ENCODE data around the gene TMCO1. TPM values are rescaled to one million over a fixed set of nuclear protein-coding genes. Genes with fewer than 3 reads are reported as not detected.
"Not testable (repeated sequence)": the region's sequence is repeated elsewhere in the genome, so short reads cannot be mapped to it uniquely, and the experiment has no call there.

The TMCO1 gene
- total RNA-seq, 1 experiment from 2014 or later: 171 TPM

DNA sequence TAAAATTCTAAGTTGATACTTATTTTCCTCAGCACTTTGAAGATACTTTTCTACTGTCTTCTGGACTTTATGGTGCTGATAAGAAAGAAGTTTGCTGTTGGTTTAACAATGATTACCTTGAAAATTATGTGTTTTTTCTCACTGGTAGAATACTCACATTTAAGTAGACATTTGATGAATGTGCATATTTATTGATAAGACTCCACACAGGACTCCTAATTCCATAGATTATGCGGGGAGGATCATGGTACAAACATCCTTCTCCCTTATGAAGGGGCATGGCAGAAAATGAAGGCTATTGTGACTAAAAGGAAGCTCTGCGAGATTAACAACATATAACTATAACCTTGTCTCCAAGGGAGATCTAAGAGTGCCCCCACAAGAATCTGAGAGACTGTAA is 41.8 kb downstream of the TMCO1 start:
- Histone ChIP-seq H3K27ac (no peak overlapping the region), H3K27me3 (replicated peaks) (no peaks in the 10 kb centered on the region), H3K9me3 (replicated peaks) (no peaks in the 10 kb centered on the region), H3K36me3 (peaks cover 36% of the 10 kb centered on the region), H3K4me3 (no peak overlapping the region), H3K4me1 (replicated peaks) (no peaks in the 10 kb centered on the region)
- no peak for DNase-seq (ENCODE audit: low read depth in 1 of 2, low spot score in 2 of 2)

DNA sequence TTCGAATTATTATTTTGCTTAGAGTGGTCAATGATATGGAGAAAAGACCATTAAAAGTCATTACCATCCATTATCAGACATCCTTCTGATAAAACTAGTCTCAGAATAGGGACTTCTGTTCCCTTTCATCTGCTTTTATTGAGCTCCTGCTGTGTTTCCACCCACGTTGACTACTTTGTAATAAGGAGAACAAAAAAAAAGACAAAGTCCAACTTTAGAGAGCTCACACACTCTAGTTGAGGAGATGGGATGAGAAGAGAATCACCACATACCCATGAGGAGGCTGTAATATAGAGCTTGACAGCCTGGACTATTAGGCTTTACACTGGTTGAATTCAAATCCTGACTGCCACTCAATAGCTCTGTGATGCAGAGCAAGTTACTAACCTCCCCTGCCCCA is 42.5 kb downstream of the TMCO1 start:
- no peak for DNase-seq (ENCODE audit: low read depth in 1 of 2, low spot score in 2 of 2)
- Histone ChIP-seq H3K4me1 (replicated peaks) (no peaks in the 10 kb centered on the region), H3K4me3 (no peak overlapping the region), H3K9me3 (replicated peaks) (no peaks in the 10 kb centered on the region), H3K27me3 (replicated peaks) (no peaks in the 10 kb centered on the region), H3K36me3 (peaks cover 32% of the 10 kb centered on the region), H3K27ac (no peak overlapping the region)

DNA sequence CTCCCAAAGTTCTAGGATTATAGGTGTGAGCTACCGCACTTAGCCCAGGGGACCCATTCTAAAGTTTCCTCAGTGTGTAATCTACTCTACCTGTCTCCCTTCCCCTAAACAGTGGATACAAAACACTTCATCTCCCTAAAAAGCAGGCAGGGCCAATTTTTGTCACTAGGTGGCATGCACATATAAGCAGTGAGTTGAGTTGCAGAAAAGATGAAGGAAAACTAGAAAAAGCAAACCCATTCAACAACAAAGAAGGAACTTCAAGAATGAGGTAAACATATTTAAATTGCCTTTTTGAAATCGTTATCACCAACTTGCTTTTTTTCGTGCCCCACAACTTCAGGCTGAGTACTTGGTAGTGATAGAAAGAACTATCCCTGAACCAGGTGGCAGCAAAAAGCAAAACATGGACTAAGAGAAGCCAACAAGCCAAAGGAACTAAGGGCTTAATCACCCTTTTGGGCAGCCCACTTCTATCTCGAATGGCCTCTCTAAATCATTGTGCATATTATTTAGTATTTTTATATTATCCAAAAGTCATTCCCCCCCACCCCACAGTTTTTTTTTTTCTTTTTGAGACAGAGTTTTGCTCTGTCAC is 50.7 kb downstream of the TMCO1 start:
- Histone ChIP-seq H3K27ac (no peak overlapping the region), H3K9me3 (replicated peaks) (no peaks in the 10 kb centered on the region), H3K4me1 (replicated peaks) (no peaks in the 10 kb centered on the region), H3K36me3 (no peaks in the 10 kb centered on the region), H3K27me3 (replicated peaks) (no peaks in the 10 kb centered on the region), H3K4me3 (no peak overlapping the region)
- peak in 1 of 2 experiments; percentile 57 for DNase-seq (ENCODE audit: low read depth in 1 of 2, low spot score in 2 of 2)

DNA sequence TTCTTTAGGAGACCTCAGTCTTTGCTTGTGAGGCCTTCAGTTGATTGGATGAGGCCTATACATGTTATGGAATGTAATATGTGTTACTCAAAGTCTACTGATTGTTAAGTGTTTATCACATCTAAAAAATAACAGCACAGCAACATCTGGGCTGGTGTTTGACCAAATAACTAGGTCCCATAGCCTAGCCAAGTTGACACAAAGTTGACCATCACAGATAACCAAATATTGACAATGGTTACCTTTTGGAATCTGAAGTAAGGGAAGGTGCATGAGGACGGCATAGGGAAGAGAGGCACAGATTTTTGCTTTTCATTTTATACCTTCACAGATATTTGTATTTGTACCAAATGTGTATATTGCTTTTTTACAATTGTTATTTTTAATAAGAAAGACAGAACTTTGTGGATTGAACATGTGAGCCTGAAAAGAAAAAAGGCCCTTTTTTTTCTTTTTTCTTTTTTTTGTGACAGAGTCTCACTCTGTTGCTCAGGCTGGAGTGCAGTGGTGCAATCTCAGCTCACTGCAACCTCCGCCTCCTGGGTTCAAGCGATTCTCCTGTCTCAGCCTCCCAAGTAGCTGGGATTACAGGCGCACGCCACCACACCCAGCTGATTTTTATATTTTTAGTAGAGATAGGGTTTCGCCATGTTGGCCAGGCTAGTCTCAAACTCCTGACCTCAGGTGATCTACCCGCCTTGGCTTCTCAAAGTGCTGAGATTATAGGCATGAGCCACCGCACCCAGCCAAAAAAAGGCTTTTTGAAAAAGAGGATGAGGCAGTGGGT is 52.2 kb downstream of the TMCO1 start:
- DNase-seq (ENCODE audit: low read depth in 1 of 2, low spot score in 2 of 2); H3K27me3 ChIP-seq (replicated peaks); H3K4me3 ChIP-seq: not testable (repeated sequence)

DNA sequence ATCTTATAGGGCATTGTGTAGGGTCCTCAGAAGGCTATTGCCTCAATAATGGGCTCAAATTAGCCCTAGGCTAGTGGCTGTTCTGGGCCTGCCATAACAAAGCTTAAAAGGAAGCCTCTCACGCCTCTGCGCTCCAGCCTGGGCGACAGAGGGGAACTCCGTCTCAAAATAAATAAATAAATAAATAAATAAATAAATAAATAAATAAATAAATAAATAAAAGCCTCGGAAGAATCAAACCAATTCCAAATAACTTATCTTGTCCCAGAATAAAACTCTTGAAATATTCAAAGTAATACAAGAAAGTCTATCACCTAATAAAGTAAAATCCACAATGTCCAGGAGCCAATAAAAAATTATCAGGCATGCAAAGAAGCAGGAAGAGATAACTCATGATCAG is 55.9 kb downstream of the TMCO1 start:
- no peaks in the 10 kb centered on the region for H3K36me3 ChIP-seq
- no peak for DNase-seq (ENCODE audit: low read depth in 1 of 2, low spot score in 2 of 2)
- no peak overlapping the region for H3K27ac ChIP-seq
- H3K27me3 ChIP-seq (replicated peaks): no peaks in the 10 kb centered on the region
- H3K4me3 ChIP-seq: no peak overlapping the region
- no peaks in the 10 kb centered on the region for H3K4me1 ChIP-seq (replicated peaks)
- H3K9me3 ChIP-seq (replicated peaks): no peaks in the 10 kb centered on the region

More for the DNA sequence above, 52.2 kb downstream of the TMCO1 start:
- not testable (repeated sequence) for H3K36me3 ChIP-seq; H3K4me1 ChIP-seq (replicated peaks); H3K27ac ChIP-seq; H3K9me3 ChIP-seq (replicated peaks)

DNA sequence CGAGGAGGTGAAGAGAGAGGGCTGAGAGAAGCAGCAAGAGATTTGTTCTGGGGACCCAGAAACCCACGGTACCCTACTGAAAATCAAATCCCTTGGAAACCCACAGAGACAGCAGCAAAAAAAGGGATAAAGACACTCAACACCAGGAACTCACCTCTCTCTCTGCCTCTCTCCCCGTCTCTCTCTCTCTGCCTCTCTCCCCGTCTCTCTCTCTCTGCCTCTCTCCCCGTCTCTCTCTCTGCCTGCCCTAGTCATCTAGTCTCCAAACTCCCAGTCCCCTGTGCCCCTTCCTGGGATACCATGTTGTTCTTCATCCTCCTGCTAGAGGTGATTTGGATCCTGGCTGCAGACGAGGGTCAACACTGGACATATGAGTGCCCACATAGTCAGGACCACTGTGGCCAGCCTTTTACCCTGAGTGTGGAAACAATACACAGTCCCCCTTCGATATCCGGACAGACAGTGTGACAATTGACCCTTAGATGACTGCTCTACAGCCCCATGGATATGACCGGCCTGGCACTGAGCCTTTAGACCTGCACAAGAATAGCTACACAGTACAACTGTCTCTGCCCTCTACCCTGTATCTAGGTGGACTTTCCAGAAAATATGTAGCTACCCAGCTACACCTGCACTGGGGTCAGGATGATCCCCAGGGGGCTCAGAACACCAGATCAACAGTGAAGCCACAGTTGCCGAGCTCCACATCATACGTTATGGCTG is 60.5 kb downstream of the TMCO1 start:
- Histone ChIP-seq H3K36me3 (no peaks in the 10 kb centered on the region), H3K27me3 (replicated peaks) (no peaks in the 10 kb centered on the region; the same call in 1 of the 2 replicates), H3K9me3 (replicated peaks) (no peaks in the 10 kb centered on the region), H3K4me3 (no peak overlapping the region), H3K27ac (no peak overlapping the region), H3K4me1 (replicated peaks) (no peaks in the 10 kb centered on the region)
- DNase-seq (ENCODE audit: low read depth in 1 of 2, low spot score in 2 of 2): no peak

DNA sequence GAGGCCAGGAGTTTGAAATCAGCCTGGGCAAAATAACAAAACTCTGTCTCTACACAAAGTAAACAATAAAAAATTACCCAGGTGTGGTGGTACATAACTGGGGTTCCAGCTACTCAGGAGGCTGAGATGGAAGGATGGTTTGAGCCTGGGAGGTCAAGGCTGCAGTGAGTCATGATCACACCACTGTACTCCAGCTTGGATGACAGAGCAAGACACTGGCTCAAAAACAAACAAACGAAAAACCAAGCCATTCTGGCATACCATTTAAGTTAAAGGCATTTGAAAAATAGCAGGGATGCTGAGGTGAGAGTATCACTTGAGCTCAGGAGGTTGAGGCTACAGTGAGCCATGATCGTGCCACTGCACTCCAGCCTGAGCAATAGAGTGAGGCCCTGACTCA is 65.0 kb downstream of the TMCO1 start:
- H3K27me3 ChIP-seq (replicated peaks): no peaks in the 10 kb centered on the region; the same call in 1 of the 2 replicates

DNA sequence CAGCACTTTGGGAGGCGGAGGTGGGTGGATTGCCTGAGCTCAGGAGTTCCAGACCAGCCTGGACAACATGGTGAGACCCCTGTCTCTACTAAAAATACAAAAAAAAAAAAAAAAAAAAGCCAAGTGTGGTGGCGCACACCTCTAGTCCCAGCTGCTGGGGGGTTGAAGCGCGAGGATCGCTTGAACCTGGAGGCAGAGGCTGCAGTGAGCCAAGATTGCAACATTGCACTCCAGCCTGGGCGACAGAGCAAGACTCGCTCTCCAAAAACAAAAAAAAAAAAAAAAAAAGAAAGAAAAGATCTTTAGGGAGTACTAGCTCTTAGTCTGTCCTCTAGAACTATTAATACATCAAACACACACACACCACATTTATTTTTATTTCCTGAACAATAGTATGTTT is 66.7 kb downstream of the TMCO1 start:
- not testable (repeated sequence) for H3K27me3 ChIP-seq (replicated peaks); H3K36me3 ChIP-seq; H3K4me1 ChIP-seq (replicated peaks); DNase-seq (ENCODE audit: low read depth in 1 of 2, low spot score in 2 of 2); H3K4me3 ChIP-seq; H3K9me3 ChIP-seq (replicated peaks); H3K27ac ChIP-seq

More for the DNA sequence above, 65.0 kb downstream of the TMCO1 start:
- H3K4me3 ChIP-seq: no peak overlapping the region
- H3K9me3 ChIP-seq (replicated peaks): no peaks in the 10 kb centered on the region
- H3K4me1 ChIP-seq (replicated peaks): no peaks in the 10 kb centered on the region; the same call in 1 of the 2 replicates
- H3K36me3 ChIP-seq: no peaks in the 10 kb centered on the region
- H3K27ac ChIP-seq: no peak overlapping the region
- peak in 1 of 2 experiments; percentile 6 for DNase-seq (ENCODE audit: low read depth in 1 of 2, low spot score in 2 of 2)

DNA sequence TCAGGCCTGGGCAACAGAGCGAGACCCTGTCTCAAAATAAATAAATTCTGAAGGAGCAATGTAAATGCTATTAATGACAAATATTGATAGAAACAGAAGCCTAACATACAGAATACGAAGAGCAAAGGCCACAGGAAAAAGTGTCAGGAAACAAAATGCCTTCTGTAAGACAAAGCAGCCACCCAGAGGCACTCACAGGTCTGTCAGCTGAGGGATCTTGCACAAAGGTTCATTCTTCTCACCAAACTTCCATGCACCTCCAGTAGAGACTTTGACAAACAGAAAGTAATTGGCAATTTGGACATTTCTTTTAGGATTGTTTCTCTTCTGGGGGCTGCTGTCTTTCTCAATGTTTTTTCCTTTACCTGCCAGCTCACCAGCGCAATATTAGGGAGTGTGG is 69.1 kb downstream of the TMCO1 start:
- no peaks in the 10 kb centered on the region for H3K9me3 ChIP-seq (replicated peaks)
- H3K36me3 ChIP-seq: peaks cover 3% of the 10 kb centered on the region; the same call in 1 of the 2 replicates
- no peak overlapping the region for H3K27ac ChIP-seq
- peaks cover 20% of the 10 kb centered on the region for H3K4me1 ChIP-seq (replicated peaks)
- DNase-seq (ENCODE audit: low read depth in 1 of 2, low spot score in 2 of 2): no peak
- no peaks in the 10 kb centered on the region for H3K27me3 ChIP-seq (replicated peaks)
- no peak overlapping the region for H3K4me3 ChIP-seq

DNA sequence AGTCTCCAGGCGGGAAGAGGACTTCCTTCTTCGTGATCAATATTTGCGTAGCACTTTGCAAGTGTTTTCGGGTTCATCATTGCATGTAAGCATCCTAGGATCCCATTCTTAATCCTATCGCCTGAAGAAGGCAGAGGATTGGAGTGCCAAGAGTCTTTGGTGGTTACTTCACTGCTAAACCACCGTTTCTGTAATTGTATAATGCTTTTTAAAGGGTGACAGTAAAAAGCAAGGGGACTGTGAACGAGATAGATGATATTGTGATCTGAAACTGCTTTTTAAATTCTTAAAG is 70.0 kb downstream of the TMCO1 start:
- DNase-seq (ENCODE audit: low read depth in 1 of 2, low spot score in 2 of 2): no peak
- Histone ChIP-seq H3K36me3 (peaks cover 3% of the 10 kb centered on the region; the same call in 1 of the 2 replicates), H3K4me1 (replicated peaks) (peaks cover 20% of the 10 kb centered on the region), H3K4me3 (peak overlapping the region; percentile 67), H3K27me3 (replicated peaks) (no peaks in the 10 kb centered on the region), H3K9me3 (replicated peaks) (no peaks in the 10 kb centered on the region), H3K27ac (peak overlapping the region; percentile 48)

DNA sequence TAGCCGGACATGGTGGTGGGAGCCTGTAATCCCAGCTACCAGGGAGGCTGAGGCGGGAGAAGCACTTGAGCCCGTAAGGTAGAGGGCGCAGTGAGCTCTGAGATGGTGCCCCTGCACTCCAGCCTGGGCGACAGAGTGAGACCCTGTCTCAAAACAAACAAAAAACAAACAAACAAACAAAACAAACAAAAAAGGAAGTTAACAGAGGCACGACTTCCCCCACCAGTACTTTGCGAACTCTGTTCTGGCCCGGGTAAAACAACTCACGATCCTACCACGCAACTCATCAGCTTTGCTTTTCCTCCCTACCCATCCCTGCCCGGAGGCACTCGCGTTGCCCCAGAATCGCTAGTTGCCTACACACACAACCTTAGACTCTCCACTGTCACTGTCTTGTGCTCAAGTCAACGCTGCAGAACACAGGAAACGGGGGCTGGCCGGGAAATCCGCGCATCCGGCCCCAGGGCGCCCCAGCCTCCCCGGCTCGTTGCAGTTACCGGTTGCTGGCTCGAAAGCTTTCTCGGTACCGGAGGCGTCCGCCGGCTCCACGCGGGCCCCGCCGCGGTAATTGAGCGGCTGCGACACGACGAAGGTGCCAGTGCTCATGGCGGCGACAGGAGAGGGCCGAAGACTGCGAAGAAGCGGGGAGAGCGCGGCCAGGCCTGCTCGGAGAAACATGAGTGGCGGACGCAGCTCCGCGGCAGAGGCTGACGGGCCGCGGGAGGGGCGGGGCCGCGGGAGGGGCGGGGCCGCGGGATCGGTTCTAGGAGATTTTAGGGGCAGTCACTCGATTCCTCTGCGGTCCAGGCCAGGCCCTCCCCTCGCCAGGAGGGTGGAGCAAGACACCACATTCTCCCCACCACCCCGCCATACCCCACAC is 70.5 kb downstream of the TMCO1 start, which contains the start of gene ALDH9A1:
ALDH9A1 (minus strand) TSS at position 682 of the 880 bp plus-strand sequence; CDS start at position 678, 4 bp downstream.
- H3K9me3 ChIP-seq (replicated peaks): no peaks in the 10 kb centered on the region
- peak within 1 kb of the TSS; percentile 79 for H3K27ac ChIP-seq
- H3K4me3 ChIP-seq: peak within 1 kb of the TSS; percentile 67
- no peaks in the 10 kb centered on the region for H3K27me3 ChIP-seq (replicated peaks)
- peaks cover 3% of the 10 kb centered on the region; the same call in 1 of the 2 replicates for H3K36me3 ChIP-seq
- DNase-seq (ENCODE audit: low read depth in 1 of 2, low spot score in 2 of 2): peak; percentile 86 to 91
- peaks cover 20% of the 10 kb centered on the region for H3K4me1 ChIP-seq (replicated peaks)

DNA sequence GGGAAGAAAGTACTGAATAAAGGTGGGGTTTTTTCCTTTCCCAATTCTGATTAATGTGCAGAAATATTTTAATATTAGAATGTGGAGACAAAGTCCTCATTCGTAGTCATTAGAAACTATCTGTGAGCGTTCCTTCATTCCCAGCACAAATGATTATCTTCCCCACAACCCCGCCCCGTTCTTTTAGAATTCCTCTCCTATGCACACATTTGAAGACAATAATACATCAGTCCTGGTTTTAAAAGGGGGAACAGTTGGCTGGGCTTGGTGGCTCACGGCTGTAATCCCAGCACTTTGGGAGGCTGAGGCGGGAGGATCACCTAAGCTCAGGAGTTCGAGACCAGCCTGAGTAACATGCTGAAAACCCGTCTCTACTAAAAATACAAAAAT is 71.2 kb downstream of the TMCO1 start:
- H3K36me3 ChIP-seq: peaks cover 3% of the 10 kb centered on the region; the same call in 1 of the 2 replicates
- peaks cover 20% of the 10 kb centered on the region for H3K4me1 ChIP-seq (replicated peaks)
- H3K4me3 ChIP-seq: peak overlapping the region; percentile 67
- no peaks in the 10 kb centered on the region for H3K9me3 ChIP-seq (replicated peaks)
- peak overlapping the region; percentile 79 for H3K27ac ChIP-seq
- peak in 1 of 2 experiments; percentile 33 for DNase-seq (ENCODE audit: low read depth in 1 of 2, low spot score in 2 of 2)
- H3K27me3 ChIP-seq (replicated peaks): no peaks in the 10 kb centered on the region

DNA sequence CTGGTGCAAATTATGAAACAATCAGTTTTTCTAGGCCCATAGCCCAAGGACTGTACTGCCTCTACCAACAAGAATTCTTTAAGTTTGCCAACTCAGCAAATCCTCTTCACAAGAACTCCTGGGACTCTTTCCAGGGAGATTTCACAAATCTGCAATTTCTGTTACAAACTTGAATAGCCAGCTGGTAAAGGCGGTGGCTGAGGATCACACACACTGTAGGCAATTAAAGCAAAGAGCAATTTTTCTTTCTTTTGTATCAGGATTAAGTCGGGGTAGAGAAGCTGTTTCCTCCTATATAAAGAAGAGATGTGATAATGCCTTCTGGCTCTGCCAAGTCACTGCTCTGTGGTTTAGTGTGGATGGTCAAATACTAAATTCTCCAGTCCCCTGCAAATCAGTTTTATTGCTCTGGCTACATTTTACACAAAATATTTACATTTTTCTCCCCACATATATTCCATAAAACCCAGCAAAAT is 72.0 kb downstream of the TMCO1 start:
- Histone ChIP-seq H3K27ac (peak overlapping the region; percentile 3; the same call in 1 of the 2 replicates), H3K4me1 (replicated peaks) (peaks cover 20% of the 10 kb centered on the region), H3K9me3 (replicated peaks) (no peaks in the 10 kb centered on the region), H3K4me3 (no peak overlapping the region; the same call in 1 of the 2 replicates), H3K27me3 (replicated peaks) (no peaks in the 10 kb centered on the region), H3K36me3 (peaks cover 3% of the 10 kb centered on the region; the same call in 1 of the 2 replicates)
- peak in 1 of 2 experiments; percentile 60 for DNase-seq (ENCODE audit: low read depth in 1 of 2, low spot score in 2 of 2)
